HG02763 (cell line): ENCODE measurements around the gene CBS.
"Not testable (repeated sequence)": the region's sequence is repeated elsewhere in the genome, so short reads cannot be mapped to it uniquely, and the experiment has no call there.

Source experiments
- ATAC-seq: cut with Tn5 transposase; IDR thresholded peaks from one replicate; pipeline ENCODE4 v1.9.1; 2021; ENCODE audit warnings: mild to moderate bottlenecking, moderate library complexity; ENCODE audit not compliant: unreplicated experiment

Gene CBS

GRCh38 chr21:43027846-43028731 is 47.5 kb downstream of the CBS start:
- no peak for ATAC-seq

GRCh38 chr21:43025636-43026180 is 49.9 kb downstream of the CBS start:
- ATAC-seq = no peak

GRCh38 chr21:43024439-43025136 is 51.0 kb downstream of the CBS start:
- ATAC-seq = no peak

- ATAC-seq = no peak
Measured at GRCh38 chr21:43023175-43023574, 52.5 kb downstream of the CBS start.

GRCh38 chr21:43021756-43022600 is 53.7 kb downstream of the CBS start:
- no peak for ATAC-seq

DNA sequence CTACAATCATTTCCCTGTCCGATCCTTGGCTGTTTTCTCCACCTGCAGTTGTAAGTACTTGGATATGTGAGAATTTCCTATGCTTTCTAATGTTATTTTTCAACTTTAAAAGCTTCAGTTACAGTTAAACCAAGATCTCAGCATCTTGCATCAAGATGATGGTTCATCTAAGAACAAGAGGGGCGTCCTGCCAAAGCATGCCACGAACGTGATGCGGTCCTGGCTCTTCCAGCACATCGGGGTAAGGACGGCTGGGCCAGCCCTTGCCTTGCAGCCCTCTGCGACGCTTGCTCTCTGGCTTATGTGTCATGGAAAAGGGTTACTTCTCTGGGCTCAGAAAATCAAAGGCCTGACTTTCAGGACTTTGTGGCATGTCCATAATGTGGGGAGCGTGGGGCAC is 54.4 kb downstream of the CBS start:
- ATAC-seq = no peak

DNA sequence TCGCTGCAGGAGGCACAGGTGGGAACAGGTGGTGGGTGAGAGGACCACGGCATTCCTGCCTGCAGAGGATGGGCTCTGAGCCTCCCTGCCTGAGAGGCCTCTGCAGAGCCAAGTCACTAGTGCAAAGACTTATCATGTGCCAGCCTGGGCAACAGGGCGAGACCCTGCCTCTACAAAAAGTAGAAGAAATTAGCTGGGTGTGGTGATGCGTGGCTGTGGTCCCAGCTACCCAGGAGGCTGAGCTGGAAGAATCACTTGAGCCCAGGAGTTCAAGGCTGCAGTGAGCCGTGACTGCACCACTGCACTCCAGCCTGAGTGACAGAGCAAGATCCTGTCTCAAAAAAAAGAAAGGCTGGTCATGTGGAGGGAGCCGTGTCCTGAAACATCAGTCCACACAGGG is 54.9 kb downstream of the CBS start:
- ATAC-seq = no peak

GRCh38 chr21:43020177-43020576 is 55.5 kb downstream of the CBS start:
- ATAC-seq = no peak

- no peak for ATAC-seq
Measured at GRCh38 chr21:43018519-43018918, 57.1 kb downstream of the CBS start.

DNA sequence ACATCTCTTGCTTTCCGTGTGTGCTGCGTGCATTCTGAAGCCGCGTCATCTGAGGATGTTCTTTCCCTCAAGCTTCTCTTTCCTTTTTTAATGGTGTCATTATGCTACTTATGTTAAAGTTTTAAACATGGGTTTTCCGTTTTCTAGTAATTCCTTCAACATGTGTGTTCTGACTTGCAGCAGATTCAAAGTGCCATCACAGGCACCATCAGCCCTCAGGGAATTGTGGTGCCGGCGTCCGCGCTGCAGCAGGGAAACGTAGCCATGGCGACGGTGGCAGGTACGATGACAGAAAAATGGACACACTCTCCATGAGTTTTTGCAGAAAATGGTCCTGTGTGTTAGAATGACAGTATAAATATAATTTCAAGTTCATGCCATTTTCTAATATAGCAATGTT is 58.9 kb downstream of the CBS start:
- ATAC-seq = no peak

DNA sequence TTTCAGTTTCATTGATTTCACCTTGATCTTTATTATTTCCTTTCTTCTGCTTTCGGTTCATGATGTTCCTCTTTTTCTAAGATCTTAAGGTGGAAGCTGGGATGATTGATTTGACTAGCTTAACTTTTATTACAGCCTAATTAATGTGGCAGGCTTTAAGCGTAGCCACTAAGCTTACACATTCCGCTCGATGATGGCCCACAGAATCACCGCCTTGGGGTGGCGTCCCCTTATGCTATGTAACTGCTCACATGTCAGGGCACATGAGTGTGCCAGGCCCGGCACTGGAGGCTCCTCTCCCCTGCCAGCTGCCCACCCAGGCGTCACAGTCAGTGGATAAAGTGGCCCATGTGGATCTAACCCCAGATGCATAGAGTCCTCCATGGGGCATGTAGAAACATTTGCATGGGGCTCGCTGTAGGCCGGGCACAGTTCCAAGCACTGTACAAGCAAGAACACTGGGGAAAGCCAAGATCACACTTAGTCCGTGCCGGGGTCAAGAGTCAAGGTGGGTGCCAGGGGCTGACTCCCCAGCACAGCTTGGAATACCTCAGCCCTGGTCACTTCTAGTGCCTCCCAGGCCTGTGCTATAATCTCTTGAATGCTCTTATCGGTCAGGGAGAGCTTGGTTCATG is 59.6 kb downstream of the CBS start:
- ATAC-seq = no peak

DNA sequence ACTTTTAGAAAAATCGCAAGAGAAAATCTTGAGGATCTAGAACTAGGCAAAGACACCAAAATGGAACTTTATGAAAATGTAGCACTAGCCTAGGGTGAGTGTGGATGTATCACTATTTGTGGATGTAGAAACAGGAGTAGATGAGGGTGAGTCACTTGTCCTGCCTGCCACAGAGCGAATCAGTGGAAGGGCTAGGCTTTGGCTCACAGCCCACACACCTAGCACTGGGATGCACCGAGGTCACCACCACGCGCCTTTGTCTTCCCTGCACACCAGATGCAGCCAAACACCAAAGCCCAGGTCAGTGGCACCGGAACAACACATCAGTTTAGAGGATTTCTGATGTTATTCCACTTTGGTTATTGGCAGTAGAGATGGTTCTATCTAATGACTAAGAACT is 63.0 kb downstream of the CBS start:
- no peak for ATAC-seq

- no peak for ATAC-seq
Measured at GRCh38 chr21:43006874-43007208, 68.8 kb downstream of the CBS start.

DNA sequence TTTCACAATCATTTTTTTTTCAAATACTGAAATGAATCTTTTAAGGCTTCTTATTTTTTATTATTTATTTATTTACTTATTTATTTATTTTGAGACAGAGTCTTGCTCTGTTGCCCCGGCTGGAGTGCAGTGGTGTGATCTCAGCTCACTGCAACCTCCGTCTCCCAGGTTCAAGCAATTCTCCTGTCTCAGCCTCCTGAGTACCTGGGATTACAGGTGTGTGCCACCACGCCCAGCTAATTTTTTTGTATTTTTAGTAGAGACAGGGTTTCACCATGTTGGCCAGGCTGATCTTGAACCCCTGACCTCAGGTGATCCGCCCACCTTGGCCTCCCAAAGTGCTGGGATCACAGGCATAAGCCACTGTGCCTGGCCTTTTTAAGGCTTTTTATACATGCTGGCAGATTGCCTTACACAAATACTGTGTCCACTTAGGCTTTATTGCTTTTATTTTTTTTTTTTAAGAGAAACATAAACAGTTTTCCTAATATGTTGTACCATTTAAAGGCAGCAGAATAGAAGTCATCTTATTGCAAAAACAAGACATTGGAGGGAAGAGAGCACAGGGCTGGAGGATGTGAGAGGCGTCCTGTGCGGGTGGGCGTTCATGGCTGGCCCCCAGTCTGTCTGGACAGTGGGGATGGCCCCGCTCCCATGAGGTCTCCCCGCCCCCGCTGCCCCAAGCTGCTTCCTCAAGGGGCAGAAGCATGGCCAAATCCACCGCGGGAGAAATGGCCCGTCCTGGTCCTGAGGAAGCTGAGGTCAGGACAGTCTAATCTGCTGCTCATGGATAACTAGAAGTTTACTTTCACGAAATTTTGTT is 69.4 kb downstream of the CBS start:
- not testable (repeated sequence) for ATAC-seq

- no peak for ATAC-seq
Measured at GRCh38 chr21:43005635-43006034, 70.0 kb downstream of the CBS start.

DNA sequence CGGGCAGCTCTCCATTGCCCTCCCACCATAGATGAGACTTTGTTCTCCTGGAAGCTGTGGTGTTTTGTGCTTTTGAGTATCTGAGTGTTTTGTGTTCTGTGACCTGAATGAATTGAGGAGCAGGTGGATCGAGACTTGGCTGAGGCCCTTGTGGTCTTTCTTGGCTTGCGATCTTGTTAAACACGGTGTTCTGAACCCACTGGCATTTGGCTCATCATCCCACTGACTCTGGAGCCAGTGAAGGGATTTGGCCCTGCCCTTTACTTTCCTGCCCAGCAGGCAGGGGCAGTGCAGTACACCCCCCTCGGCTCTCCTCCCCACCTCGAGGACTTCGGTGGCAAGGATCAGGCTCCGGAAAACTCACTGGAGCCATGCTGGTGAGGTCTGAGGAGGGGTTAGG is 70.7 kb downstream of the CBS start:
- ATAC-seq = no peak
